D721Med (cell line): ENCODE results near the gene MORN2.

ENCODE experiments used
- DNase-seq: peaks from one replicate; pipeline ENCODE4 v3.0.0; 2011; ENCODE audit warnings: low spot score; ENCODE audit not compliant: insufficient read length
- FAIRE-seq: peaks from 2 replicates; lab custom pipeline; 2011; peaks lifted over from hg19 to GRCh38; lab: Jason Lieb, UNC
- TF ChIP-seq, protein P1 (sequence below): IDR thresholded peaks from 2 replicates; pipeline ENCODE4 v1.5.1; 2012; ENCODE audit warnings: mild to moderate bottlenecking, control low read depth; ENCODE audit not compliant: insufficient read depth; ENCODE audit errors: missing control alignments

The MORN2 gene

GRCh38 chr2:38889575-38889974 lies 13.8 kb downstream of the MORN2 start, which contains the start of gene ARHGEF33:
Gene ARHGEF33, plus strand, starts transcription at chr2:38889875. Its CDS starts 29,573 bp downstream, at chr2:38919448.
- FAIRE-seq: peak; percentile 21
- no peak for DNase-seq
- TF ChIP-seq, protein P1, sequence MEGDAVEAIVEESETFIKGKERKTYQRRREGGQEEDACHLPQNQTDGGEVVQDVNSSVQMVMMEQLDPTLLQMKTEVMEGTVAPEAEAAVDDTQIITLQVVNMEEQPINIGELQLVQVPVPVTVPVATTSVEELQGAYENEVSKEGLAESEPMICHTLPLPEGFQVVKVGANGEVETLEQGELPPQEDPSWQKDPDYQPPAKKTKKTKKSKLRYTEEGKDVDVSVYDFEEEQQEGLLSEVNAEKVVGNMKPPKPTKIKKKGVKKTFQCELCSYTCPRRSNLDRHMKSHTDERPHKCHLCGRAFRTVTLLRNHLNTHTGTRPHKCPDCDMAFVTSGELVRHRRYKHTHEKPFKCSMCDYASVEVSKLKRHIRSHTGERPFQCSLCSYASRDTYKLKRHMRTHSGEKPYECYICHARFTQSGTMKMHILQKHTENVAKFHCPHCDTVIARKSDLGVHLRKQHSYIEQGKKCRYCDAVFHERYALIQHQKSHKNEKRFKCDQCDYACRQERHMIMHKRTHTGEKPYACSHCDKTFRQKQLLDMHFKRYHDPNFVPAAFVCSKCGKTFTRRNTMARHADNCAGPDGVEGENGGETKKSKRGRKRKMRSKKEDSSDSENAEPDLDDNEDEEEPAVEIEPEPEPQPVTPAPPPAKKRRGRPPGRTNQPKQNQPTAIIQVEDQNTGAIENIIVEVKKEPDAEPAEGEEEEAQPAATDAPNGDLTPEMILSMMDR: no peak

DNA sequence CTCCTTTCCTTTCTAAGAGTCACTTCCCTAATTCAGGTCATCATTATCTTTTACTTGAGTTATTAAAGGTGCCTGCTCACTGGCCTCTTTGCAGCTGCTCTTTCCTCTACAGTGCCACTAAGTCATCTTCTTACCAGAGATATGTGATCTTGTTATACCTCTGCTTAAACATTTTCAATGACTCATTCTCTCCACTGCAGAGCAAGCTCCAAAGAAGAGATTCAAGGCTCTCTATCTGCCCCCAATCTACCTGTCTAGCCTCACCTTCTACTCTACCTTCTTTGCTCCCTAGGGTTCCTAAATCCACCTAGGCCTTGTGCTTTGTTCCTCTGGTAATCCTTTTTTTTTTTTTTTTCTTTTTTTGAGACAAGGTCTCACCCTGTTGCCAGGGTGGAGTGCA lies 17.0 kb downstream of the MORN2 start:
- TF ChIP-seq, protein P1: no peak
- FAIRE-seq: no peak
- no peak for DNase-seq

GRCh38 chr2:38898256-38898655 lies 22.5 kb downstream of the MORN2 start:
- DNase-seq (no peak), FAIRE-seq (no peak)
- TF ChIP-seq, protein P1: no peak

DNA sequence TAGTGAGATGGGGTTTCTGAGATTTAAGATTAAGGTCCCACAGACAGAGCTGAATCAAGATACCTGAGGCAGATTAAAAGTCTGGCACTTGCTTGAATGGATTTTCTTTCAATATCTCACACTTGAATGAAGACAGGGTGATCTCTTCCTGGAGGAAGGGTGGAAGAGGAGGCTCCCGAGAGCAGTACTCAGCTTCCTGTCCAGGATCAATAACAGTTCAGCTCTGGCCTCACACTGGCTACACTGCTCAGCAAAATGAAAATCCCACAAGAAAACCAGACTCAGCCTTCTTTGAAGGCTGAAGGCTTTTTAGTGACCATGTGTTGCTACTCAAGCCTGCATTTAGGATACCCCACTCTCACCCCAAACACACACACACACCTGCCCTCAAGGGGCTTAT lies 24.9 kb downstream of the MORN2 start:
- FAIRE-seq: no peak
- TF ChIP-seq, protein P1: no peak
- DNase-seq: no peak

DNA sequence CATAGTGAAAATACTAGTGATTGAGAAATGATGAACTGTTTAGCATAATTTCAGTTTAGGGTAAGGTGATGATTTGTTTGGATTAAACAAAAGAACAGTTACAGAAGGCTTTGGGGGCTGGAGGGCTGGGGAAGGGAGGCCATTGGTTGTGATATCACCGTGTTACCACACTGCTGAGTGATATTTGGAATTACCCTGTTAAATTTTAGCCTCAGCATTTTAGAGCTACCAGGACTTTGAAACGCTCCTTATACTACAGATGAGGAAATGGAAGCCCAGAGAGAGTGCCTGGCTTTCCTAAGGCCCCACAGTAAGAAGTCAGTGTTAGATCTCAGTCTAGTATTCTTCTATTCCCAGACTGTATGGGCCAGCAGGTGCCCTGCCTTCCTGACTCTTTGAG lies 29.5 kb downstream of the MORN2 start:
- TF ChIP-seq, protein P1: no peak
- FAIRE-seq (no peak), DNase-seq (no peak)

- FAIRE-seq: no peak
- DNase-seq: no peak
- TF ChIP-seq, protein P1: no peak
Observed at GRCh38 chr2:38907242-38907641, 31.5 kb downstream of the MORN2 start.

DNA sequence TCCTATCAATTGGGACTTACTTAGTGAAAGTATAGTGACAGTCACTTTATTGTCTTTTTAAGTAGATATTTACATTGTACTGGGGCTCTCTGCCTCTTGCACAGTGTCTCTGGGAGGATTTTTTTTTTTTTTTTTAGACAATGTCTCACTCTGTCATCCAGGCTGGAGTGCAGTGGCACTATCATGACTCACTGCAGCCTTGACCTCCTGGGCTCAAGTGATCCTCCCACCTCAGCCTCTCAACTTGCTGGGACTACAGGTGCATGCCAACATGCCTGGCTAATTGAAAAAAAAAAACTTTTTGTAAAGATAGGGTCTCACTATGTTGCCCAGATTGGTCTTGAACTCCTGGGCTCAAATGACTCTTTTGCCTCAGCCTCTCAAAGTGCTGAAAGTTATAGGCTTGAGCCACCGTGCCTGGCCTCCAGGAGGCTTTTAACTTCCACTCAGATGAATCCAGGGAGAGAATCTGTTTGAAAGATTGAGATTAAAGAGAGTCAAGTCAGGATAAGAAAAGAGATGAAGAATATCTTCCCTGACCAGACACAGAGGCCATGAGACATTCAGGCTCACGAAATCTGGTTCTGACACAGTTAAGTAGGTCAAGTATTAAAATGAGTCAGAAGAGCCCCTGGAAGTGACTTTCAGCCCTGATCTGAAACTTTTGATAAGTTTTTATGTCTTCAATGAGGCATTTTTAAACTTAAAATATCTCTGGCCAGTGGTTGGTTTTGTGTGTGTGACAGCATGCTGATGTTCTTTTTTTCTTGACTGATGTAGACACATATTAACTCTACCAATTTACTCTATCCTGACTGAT lies 32.2 kb downstream of the MORN2 start:
- TF ChIP-seq, protein P1: no peak
- DNase-seq (no peak), FAIRE-seq (no peak)
